ENCODE data around the gene ZNF283. TPM values are rescaled to one million over a fixed set of nuclear protein-coding genes. Genes with fewer than 3 reads are reported as not detected.
"Not testable (repeated sequence)": the region's sequence is repeated elsewhere in the genome, so short reads cannot be mapped to it uniquely, and the experiment has no call there.

The ZNF283 gene
- total RNA-seq, 1 donor from 2014 or later = 4.0 TPM

DNA sequence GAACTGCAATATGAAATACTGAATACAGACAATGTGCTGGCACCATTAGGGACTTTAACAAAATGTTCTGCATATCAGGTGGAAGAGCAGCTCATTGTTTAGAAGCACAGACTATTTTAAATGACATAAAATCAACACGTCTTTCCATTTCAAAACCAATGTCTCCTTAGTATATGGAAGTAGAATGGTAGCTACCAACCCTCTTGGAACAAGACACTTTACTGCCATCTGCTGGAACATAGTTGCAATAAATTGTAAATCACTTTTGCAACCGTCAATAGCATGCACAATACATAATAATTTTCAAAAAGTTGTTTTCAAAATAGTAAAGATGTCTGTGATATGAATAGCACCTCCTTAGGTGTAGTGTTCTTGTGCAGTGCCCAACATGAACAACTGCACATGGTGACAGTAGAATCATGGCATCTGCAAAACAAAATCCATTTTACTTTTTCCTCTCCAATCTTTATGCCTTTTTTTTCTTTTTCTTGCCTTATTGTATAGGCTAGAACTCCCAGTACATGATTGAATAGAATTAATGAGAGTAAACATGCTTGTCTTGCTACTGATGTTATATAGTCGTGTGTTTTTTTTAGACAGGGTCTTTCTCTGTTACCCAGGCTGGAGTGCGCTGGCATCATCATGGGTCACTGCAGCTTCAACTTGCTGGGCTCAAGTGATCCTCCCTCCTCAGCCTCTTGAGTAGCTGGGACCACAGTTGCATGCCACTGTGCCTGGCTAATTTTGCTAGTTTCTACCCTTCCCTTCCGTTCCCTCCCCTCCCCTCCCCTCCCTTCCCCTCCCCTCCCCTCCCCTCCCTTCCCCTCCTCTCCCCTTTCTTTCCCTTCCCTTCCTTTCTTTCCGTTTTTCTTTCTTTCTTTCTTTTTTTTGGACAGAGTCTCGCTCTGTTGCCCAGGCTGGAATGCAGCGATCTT is 17.1 kb upstream of the ZNF283 start:
- Mint-ChIP-seq H3K4me1 (no peaks in the 10 kb centered on the region), H3K4me3 (no peak overlapping the region), H3K36me3 (ENCODE audit: low read depth) (no peaks in the 10 kb centered on the region), H3K27me3 (peaks cover 16% of the 10 kb centered on the region), H3K9me3 (no peaks in the 10 kb centered on the region), H3K27ac (no peak overlapping the region)
- intact Hi-C loops (cut with micrococcal nuclease) = loop anchor here (1.0 kb wide), 1 partner anchor 65 kb away; no protein-coding TSS in a partner anchor
- peak; percentile 72 for DNase-seq

- intact Hi-C loops (cut with micrococcal nuclease) = no loop called here
- no peak for DNase-seq
- Mint-ChIP-seq H3K27ac (no peak overlapping the region), H3K27me3 (peaks cover 10% of the 10 kb centered on the region), H3K36me3 (ENCODE audit: low read depth) (no peaks in the 10 kb centered on the region), H3K4me3 (no peak overlapping the region), H3K9me3 (no peaks in the 10 kb centered on the region), H3K4me1 (no peaks in the 10 kb centered on the region)
Observed at GRCh38 chr19:43811837-43812236, 15.3 kb upstream of the ZNF283 start.

DNA sequence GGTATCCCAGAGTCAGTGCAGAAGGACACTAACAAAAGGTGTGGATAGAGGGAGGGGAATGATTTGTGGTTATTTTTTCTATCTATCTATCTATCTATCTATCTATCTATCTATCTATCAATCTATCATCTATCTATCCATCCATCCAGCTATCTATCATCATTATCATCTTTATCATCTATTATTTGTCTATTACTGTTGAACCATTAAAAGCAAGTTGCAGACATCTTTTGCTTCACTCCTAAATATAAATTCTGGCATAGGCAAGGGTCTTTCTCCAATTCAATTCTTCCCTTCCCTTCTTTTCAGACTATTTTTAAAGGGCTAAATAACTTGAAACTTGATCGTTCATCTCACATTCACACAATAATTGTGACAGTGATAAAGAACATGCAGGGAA is 14.9 kb upstream of the ZNF283 start:
- H3K4me1 Mint-ChIP-seq = no peaks in the 10 kb centered on the region
- peaks cover 8% of the 10 kb centered on the region for H3K27me3 Mint-ChIP-seq
- H3K27ac Mint-ChIP-seq = no peak overlapping the region
- no peak overlapping the region for H3K4me3 Mint-ChIP-seq
- DNase-seq = no peak
- peaks cover 2% of the 10 kb centered on the region for H3K9me3 Mint-ChIP-seq
- H3K36me3 Mint-ChIP-seq (ENCODE audit: low read depth) = no peaks in the 10 kb centered on the region
- intact Hi-C loops (cut with micrococcal nuclease) = no loop called here

- Mint-ChIP-seq H3K27ac (no peak overlapping the region), H3K36me3 (ENCODE audit: low read depth) (no peaks in the 10 kb centered on the region), H3K9me3 (peaks cover 3% of the 10 kb centered on the region), H3K4me3 (no peak overlapping the region), H3K4me1 (no peaks in the 10 kb centered on the region), H3K27me3 (peaks cover 5% of the 10 kb centered on the region)
- intact Hi-C loops (cut with micrococcal nuclease) = no loop called here
- DNase-seq = no peak
Observed at GRCh38 chr19:43812688-43813087, 14.4 kb upstream of the ZNF283 start.

- peaks cover under 1% of the 10 kb centered on the region for H3K4me1 Mint-ChIP-seq
- H3K4me3 Mint-ChIP-seq = no peak overlapping the region
- H3K36me3 Mint-ChIP-seq (ENCODE audit: low read depth) = no peaks in the 10 kb centered on the region
- no peak overlapping the region for H3K27ac Mint-ChIP-seq
- DNase-seq = no peak
- intact Hi-C loops (cut with micrococcal nuclease) = no loop called here
- peaks cover 8% of the 10 kb centered on the region for H3K27me3 Mint-ChIP-seq
- peaks cover 10% of the 10 kb centered on the region for H3K9me3 Mint-ChIP-seq
Observed at GRCh38 chr19:43814663-43815352, 12.3 kb upstream of the ZNF283 start.

GRCh38 chr19:43817454-43817853 is 9.7 kb upstream of the ZNF283 start:
- Mint-ChIP-seq H3K9me3 (peaks cover 20% of the 10 kb centered on the region), H3K27me3 (peaks cover 20% of the 10 kb centered on the region)
- H3K4me3 Mint-ChIP-seq; H3K36me3 Mint-ChIP-seq (ENCODE audit: low read depth); DNase-seq; intact Hi-C loops (cut with micrococcal nuclease); H3K27ac Mint-ChIP-seq; H3K4me1 Mint-ChIP-seq: not testable (repeated sequence)

DNA sequence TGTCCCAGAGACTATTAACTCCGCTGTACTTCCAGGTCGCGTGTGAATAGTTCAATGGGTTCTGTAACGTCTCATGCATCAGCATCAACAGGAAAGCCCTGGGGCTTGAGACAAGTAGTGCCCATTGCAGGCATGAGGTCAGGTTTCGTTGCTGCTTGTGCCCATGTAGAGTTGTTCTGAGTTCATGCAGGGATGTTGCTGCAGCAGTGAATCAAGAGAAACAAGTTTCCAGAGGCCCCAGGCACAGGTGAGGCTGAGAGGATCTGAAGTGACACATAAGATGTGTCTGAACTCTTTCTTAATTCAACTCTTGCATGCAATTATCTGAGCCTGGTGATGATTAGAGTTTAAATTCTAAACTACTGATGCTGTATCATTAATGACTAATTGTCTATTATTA is 8.6 kb upstream of the ZNF283 start:
- Mint-ChIP-seq H3K4me1 (peaks cover 10% of the 10 kb centered on the region), H3K36me3 (ENCODE audit: low read depth) (peaks cover 5% of the 10 kb centered on the region), H3K4me3 (no peak overlapping the region), H3K27me3 (peaks cover 20% of the 10 kb centered on the region), H3K9me3 (peaks cover 20% of the 10 kb centered on the region), H3K27ac (no peak overlapping the region)
- intact Hi-C loops (cut with micrococcal nuclease) = no loop called here
- no peak for DNase-seq

DNA sequence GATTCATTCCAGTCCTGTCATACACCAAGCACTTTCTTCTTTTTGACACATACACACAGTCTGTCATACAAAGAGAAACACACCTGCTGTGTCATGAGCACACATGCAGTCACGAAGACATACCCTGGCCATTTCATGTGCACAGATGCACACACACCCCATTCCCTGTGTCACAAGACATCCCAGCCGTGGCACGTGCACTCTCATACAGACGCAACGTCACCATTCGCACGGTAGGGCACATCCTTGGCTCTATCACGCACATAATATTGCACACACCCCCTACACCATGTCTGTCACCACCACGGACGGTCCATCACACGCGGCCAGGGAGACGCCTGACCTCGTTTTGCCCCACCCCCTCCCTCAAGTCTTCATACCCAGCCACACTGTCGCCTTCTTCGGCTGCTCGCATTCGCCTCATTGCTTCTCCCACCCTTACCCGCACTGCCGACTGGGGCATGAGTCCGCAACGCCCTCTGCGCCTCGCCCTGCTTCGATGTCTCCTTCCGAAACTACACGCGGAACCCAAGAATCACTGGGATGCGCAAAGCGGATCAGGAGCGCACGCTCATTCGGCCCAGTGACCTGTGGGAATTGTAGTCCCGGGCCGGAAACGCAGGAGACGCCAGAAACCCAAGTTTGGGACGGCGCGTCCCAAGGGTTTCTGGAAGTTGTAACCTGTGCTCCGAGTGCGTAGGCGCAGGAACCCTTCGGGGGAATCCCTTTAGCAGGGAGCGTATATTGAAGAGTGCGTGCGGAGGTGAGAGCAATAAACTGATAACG is 6.8 kb upstream of the ZNF283 start:
- intact Hi-C loops (cut with micrococcal nuclease) = loop anchor here (10.0 kb wide), 1 partner anchor 115 kb away; the partner anchor contains the start of gene ZNF45
- Mint-ChIP-seq H3K27me3 (peaks cover 31% of the 10 kb centered on the region), H3K36me3 (ENCODE audit: low read depth) (peaks cover 5% of the 10 kb centered on the region), H3K9me3 (peaks cover 34% of the 10 kb centered on the region), H3K27ac (peak overlapping the region; percentile 70), H3K4me3 (peak overlapping the region; percentile 82), H3K4me1 (peaks cover 10% of the 10 kb centered on the region)
- peak; percentile 68 for DNase-seq

- Mint-ChIP-seq H3K4me3 (peak overlapping the region; percentile 82), H3K9me3 (peaks cover 35% of the 10 kb centered on the region), H3K4me1 (peaks cover 10% of the 10 kb centered on the region), H3K27ac (no peak overlapping the region), H3K36me3 (ENCODE audit: low read depth) (peaks cover 6% of the 10 kb centered on the region), H3K27me3 (peaks cover 31% of the 10 kb centered on the region)
- intact Hi-C loops (cut with micrococcal nuclease) = loop anchor here (10.0 kb wide), 1 partner anchor 114 kb away; the partner anchor contains the start of gene ZNF45
- peak; percentile 15 for DNase-seq
Observed at GRCh38 chr19:43820884-43821215, 6.3 kb upstream of the ZNF283 start.

- H3K4me1 Mint-ChIP-seq = peaks cover 23% of the 10 kb centered on the region
- not testable (repeated sequence) for H3K4me3 Mint-ChIP-seq, DNase-seq, H3K27ac Mint-ChIP-seq
- peaks cover 36% of the 10 kb centered on the region for H3K9me3 Mint-ChIP-seq
- intact Hi-C loops (cut with micrococcal nuclease) = loop anchor here (10.0 kb wide), 1 partner anchor 111 kb away; the partner anchor contains the start of gene ZNF45
- H3K27me3 Mint-ChIP-seq = peaks cover 26% of the 10 kb centered on the region
- peaks cover 22% of the 10 kb centered on the region for H3K36me3 Mint-ChIP-seq (ENCODE audit: low read depth)
Observed at GRCh38 chr19:43823856-43824255, 3.3 kb upstream of the ZNF283 start.

- peaks cover 26% of the 10 kb centered on the region for H3K27me3 Mint-ChIP-seq
- intact Hi-C loops (cut with micrococcal nuclease) = loop anchor here (10.0 kb wide), 1 partner anchor 110 kb away; the partner anchor contains the start of gene ZNF45
Observed at GRCh38 chr19:43824572-43824971, 2.5 kb upstream of the ZNF283 start.

DNA sequence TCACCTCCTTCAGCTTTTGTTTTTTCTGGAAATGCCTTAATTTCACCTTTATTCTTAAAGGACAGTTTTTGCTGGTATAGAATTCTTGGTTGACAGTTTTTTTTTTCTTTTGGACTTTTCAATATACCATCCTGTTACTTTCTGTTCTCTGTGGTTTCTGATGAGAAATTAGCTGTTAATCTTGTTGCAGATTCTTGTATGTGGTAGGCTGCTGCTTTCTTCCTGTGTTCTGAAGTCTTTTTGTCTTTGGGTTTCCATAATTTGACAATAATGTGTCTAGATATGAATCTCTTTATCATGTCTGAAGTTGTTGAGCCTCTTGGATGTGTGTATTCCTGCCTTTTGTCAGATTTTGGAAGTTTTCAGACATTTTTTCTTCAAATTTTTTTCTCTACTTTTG is 12.0 kb downstream of the ZNF283 start:
- intact Hi-C loops (cut with micrococcal nuclease) = no loop called here
- H3K4me3 Mint-ChIP-seq = no peak overlapping the region
- no peaks in the 10 kb centered on the region for H3K4me1 Mint-ChIP-seq
- peaks cover 31% of the 10 kb centered on the region for H3K9me3 Mint-ChIP-seq
- H3K27ac Mint-ChIP-seq = no peak overlapping the region
- DNase-seq = no peak
- peaks cover 74% of the 10 kb centered on the region for H3K36me3 Mint-ChIP-seq (ENCODE audit: low read depth)
- no peaks in the 10 kb centered on the region for H3K27me3 Mint-ChIP-seq

More at GRCh38 chr19:43824572-43824971, 2.5 kb upstream of the ZNF283 start:
- DNase-seq, H3K4me3 Mint-ChIP-seq, H3K27ac Mint-ChIP-seq: not testable (repeated sequence)
- peaks cover 23% of the 10 kb centered on the region for H3K4me1 Mint-ChIP-seq
- H3K36me3 Mint-ChIP-seq (ENCODE audit: low read depth) = peaks cover 27% of the 10 kb centered on the region
- H3K9me3 Mint-ChIP-seq = peaks cover 36% of the 10 kb centered on the region

DNA sequence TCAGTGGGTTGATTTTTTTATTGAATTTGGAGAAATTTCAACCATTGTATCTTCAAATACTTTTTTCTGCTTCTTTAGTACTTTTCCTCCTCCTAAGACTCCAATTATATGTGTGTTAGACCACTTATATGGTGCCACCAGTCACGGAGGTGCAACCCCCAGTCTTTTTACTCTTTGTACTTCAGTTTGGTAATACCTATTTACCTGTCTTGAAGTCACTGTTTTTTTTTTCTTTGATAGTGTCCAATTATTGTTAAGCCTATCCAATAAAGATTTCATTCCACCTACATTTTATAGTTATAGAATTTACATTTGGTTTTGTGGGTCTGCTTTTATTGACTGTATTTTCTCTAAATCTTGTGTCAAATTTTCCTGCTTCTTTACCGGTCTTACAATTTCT is 14.9 kb downstream of the ZNF283 start:
- H3K4me1 Mint-ChIP-seq = no peaks in the 10 kb centered on the region
- no peaks in the 10 kb centered on the region for H3K27me3 Mint-ChIP-seq
- no peak overlapping the region for H3K27ac Mint-ChIP-seq
- no peak for DNase-seq
- peaks cover 21% of the 10 kb centered on the region for H3K9me3 Mint-ChIP-seq
- peaks cover 60% of the 10 kb centered on the region for H3K36me3 Mint-ChIP-seq (ENCODE audit: low read depth)
- intact Hi-C loops (cut with micrococcal nuclease) = no loop called here
- H3K4me3 Mint-ChIP-seq = no peak overlapping the region

Measured in activated CD4-positive, alpha-beta T cell treated with anti-CD3 and anti-CD28 coated beads, Interleukin-2, amount 10 ng/mL, durations not matched to agents 24 days and 14 days (primary cell).